HG03565 (cell line): Measurements from ENCODE around the gene SENP3.

Experiments used
- ATAC-seq: cut with Tn5 transposase; IDR thresholded peaks from one replicate; pipeline ENCODE4 v1.9.1; 2021; ENCODE audit warnings: mild to moderate bottlenecking, moderate library complexity; ENCODE audit not compliant: unreplicated experiment

SENP3 gene

DNA sequence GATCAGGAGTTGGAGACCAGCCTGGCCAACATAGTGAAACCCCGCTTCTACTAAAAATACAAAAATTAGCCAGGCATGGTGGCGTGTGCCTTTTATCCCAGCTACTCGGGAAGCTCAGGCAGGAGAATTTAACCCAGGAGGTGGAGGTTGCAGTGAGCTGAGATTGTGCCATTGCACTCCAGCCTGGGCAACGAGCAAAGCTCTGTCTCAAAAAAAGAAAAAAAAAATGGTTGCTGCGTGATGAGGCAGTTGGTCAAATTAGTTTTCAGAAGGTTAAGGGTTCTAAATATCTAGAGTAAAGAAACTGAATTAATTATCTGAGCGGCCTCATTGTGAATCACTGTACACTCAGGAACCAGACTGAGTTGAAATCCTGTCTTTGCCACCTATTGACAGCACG is 14.2 kb downstream of the SENP3 start:
- no peak for ATAC-seq

DNA sequence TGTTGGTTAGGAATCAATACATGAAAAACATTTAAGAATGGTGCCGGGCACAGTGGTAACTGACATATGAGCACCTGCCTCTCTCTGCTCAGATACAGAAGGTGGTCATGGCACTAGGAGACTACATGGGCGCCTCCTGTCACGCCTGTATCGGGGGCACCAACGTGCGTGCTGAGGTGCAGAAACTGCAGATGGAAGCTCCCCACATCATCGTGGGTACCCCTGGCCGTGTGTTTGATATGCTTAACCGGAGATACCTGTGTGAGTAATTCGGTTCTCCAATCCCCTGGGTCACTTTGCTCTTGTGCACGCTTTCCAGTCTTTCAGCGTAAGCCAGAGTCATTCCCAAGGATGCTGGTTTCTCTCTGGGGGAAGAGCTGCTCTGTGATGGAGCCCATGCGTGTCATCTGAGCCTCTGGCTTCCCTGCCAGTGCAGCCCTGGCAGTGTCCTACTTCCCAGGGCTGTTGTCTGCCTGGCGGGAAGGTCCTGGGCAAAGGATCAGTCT is 14.8 kb downstream of the SENP3 start:
- no peak for ATAC-seq

DNA sequence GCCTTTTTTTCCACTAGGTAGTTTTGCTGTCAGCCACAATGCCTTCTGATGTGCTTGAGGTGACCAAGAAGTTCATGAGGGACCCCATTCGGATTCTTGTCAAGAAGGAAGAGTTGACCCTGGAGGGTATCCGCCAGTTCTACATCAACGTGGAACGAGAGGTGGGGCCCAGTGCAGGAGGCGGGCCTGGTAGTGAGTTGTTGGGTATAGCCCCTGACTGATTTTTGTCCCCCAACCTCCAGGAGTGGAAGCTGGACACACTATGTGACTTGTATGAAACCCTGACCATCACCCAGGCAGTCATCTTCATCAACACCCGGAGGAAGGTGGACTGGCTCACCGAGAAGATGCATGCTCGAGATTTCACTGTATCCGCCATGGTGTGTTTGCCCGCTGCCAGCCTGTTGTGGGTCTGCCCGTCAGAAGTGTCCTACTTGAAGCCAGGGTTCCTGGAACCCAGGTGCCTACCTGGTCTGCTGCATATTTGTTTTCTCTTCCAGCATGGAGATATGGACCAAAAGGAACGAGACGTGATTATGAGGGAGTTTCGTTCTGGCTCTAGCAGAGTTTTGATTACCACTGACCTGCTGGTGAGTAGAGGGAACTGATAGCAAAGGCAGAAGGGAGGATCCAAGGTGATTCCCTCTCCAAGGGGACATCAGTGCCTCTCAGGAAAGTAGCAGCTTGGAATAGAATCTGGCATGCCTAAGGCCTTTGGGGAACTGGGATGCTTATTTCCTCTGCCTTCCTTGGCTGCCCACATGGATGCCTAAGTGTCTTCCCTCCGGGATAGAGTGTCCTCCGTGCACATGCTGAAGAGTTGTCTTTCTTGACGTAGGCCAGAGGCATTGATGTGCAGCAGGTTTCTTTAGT is 15.8 kb downstream of the SENP3 start:
- no peak for ATAC-seq

DNA sequence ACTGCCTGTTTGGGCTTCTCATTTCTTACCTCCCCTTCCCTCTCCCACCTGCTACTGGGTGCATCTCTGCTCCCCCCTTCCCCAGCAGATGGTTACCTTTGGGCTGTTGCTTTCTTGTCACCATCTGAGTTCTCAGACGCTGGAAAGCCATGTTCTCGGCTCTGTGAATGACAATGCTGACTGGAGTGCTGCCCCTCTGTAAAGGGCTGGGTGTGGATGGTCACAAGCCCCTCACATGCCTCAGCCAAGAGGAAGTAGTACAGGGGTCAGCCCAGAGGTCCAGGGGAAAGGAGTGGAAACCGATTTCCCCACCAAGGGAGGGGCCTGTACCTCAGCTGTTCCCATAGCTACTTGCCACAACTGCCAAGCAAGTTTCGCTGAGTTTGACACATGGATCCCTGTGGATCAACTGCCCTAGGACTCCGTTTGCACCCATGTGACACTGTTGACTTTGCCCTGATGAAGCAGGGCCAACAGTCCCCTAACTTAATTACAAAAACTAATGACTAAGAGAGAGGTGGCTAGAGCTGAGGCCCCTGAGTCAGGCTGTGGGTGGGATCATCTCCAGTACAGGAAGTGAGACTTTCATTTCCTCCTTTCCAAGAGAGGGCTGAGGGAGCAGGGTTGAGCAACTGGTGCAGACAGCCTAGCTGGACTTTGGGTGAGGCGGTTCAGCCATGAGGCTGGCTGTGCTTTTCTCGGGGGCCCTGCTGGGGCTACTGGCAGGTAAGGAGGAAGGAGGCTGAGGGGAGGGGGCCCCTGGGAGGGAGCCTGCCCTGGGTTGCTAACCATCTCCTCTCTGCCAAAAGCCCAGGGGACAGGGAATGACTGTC is 17.5 kb downstream of the SENP3 start, which contains the start of gene CD68:
TSS of gene CD68 (plus strand) at position 638 of the 833 bp plus-strand sequence. CDS start at position 678, 40 bp downstream.
- ATAC-seq, result no peak

DNA sequence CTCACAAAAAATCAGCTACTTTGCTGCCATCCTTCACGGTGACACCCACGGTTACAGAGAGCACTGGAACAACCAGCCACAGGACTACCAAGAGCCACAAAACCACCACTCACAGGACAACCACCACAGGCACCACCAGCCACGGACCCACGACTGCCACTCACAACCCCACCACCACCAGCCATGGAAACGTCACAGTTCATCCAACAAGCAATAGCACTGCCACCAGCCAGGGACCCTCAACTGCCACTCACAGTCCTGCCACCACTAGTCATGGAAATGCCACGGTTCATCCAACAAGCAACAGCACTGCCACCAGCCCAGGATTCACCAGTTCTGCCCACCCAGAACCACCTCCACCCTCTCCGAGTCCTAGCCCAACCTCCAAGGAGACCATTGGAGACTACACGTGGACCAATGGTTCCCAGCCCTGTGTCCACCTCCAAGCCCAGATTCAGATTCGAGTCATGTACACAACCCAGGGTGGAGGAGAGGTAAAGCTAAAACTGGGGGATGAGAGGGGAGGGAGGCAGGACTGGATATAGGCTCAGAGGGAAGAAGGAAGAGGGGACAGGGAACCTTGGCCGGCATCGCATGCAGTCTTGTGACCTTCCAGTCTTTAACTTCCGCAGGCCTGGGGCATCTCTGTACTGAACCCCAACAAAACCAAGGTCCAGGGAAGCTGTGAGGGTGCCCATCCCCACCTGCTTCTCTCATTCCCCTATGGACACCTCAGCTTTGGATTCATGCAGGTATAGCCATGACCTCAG is 18.3 kb downstream of the SENP3 start:
- ATAC-seq, result no peak

DNA sequence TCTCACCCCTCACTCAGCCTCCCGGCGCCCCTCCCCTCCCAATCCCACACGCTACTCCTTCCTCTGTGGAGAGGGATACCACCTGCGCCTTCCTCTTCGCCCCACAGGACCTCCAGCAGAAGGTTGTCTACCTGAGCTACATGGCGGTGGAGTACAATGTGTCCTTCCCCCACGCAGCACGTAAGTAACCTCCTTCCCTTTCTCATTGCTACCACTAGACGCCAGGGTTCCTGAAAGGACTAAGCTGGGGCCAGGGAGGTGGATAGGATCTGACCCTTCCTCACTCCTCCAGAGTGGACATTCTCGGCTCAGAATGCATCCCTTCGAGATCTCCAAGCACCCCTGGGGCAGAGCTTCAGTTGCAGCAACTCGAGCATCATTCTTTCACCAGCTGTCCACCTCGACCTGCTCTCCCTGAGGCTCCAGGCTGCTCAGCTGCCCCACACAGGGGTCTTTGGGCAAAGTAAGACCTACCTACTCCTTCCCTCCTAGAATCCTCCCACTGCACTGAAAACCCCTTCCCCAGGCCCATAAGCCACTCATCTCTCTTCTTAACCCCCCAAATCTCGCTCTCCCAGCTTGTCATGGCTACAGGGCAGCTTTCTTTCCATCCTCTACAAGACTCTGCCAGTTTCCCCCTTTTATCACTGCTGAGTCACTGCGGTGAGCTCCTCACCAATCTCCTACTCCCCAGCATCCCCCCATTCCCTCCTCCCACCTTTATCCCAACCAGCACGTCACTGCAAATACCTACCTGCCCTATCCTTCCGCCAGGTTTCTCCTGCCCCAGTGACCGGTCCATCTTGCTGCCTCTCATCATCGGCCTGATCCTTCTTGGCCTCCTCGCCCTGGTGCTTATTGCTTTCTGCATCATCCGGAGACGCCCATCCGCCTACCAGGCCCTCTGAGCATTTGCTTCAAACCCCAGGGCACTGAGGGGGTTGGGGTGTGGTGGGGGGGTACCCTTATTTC is 19.2 kb downstream of the SENP3 start:
- no peak for ATAC-seq

DNA sequence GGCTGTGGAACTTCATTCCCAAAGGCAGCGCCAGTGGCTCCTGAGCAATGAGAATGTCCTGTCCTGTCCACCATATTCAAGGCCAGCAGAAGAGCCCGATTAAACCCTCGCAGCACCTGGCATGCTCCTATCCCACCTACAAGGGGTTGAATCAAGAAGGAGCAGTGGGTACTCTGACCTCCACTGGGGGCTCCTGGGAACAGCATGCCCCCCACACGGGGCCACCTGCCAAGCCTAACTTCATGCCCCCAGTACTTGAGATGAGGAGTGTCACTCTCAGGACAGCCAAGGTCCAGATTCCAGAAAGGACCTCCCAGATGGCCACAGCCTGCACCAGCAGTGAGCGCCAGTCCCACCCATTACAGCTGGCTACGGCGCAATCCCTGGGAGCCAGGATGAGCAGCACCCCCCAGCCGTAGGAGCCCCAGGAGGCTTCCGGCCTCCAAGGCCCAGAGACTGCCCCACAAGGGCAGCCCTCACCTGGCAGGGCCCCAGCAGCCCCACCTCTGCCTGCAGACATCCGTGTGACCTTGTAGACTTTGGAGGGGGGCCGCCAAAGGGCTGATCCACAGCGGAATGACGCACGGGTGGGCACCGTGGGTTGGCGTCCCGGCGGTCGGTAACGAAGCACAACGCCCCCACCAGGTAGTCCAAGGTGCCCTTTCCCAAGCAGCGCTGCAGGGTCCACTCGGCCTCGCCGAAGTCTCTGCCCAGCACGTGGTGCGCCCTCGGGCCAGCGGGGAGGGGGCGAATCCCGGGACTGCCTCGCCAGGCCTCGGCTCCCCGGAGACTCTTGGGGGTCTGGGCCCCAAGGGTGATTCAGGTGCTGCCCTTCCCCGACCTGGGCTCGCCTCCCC is 20.9 kb downstream of the SENP3 start:
- ATAC-seq, result no peak

DNA sequence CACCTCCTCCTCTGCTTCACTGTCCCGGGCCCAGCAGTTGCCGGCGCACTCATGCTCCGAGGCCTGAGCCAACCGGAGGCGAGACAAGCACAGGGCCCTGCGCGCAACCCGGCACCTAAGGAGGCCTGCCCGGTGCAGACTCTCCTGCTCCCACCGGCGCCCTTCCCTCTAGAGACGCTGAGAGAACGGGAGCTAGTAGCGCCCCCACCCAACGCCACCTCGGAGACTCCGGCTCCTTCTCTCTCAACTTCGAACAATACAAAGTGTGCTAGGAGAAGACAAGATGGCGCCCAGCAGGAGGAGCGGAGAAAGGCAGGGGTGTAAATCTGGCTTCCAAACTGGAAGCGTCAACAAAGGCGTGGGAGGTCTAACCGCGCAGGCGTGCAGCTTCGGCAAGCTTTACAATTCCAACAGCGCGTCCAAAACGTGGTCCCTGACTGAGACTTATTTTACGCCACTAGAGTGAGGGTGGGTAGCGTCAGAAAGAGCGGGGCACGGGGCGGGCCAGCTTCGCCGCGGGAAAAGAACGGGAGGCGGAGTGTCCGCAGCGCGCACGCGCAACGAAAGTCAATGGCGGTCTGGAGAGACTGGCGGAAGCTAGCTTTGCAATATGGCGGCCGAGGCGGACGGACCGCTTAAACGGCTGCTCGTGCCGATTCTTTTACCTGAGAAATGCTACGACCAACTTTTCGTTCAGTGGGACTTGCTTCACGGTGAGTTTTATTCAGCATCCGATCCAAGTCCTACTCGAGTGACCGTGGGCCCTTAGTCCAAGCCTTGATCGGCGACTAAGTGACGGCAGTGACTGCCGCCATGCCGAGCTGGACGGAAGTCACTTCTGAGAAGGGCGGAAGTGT is 21.8 kb downstream of the SENP3 start, which contains the start of gene MPDU1:
TSS of gene MPDU1 (plus strand) at position 600 of the 857 bp plus-strand sequence. CDS start at position 611, 11 bp downstream.
- peak; percentile 46 for ATAC-seq

DNA sequence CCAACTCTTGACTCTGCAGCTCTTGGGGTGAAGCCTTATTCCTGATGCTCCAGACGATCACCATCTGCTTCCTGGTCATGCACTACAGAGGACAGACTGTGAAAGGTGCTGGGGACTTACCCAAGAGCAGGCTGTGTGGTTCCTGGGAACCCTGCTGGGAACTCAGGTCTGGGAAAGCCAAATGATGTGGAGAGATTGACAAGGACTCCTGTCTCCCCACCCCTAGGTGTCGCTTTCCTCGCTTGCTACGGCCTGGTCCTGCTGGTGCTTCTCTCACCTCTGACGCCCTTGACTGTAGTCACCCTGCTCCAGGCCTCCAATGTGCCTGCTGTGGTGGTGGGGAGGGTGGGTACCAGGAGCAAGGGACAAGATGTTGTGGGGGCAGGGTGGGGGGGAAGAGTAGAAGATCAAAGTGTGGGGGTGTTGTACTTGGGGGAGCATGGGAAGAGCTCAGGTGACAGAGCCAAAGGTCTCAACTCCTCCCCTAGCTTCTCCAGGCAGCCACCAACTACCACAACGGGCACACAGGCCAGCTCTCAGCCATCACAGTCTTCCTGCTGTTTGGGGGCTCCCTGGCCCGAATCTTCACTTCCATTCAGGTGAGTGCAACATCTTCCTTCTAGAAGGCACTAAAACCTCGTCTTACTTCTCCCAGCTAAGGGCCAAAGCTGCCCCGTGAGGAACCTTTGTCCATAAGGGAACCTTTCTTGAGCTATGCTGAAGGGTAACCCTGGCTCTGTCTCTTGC is 25.1 kb downstream of the SENP3 start:
- ATAC-seq, result no peak

DNA sequence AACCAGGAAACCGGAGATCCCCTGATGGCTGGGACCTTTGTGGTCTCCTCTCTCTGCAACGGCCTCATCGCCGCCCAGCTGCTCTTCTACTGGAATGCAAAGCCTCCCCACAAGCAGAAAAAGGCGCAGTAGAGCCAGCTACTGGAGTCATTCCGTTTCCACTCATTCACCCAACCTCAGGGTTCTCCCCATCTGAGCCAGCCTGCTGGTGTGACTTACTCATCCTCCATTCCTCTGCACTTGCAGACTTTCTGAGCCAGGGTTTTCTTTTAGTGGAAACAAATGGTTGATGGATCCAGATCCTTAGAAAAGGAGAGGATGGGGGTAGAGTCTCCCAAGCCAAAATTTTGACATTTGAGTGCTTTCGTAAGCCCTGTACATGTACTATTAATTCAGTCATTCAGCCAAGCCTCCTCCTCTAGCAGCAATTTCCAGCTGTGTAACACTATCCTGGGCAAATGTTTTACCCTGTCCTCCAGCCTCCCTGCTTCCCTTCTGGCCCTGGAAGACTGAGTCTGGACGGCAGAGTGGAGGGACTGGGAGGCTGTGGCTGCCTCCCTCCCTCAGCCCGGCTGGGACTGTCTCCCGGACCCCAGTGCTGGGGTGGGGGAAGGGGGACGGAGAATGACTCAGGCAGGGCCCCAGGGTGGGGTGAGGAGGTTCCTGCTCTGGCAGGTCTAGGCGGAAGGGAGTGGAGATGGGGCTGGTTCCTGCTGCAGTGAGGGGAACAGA is 25.9 kb downstream of the SENP3 start:
- ATAC-seq, result no peak

DNA sequence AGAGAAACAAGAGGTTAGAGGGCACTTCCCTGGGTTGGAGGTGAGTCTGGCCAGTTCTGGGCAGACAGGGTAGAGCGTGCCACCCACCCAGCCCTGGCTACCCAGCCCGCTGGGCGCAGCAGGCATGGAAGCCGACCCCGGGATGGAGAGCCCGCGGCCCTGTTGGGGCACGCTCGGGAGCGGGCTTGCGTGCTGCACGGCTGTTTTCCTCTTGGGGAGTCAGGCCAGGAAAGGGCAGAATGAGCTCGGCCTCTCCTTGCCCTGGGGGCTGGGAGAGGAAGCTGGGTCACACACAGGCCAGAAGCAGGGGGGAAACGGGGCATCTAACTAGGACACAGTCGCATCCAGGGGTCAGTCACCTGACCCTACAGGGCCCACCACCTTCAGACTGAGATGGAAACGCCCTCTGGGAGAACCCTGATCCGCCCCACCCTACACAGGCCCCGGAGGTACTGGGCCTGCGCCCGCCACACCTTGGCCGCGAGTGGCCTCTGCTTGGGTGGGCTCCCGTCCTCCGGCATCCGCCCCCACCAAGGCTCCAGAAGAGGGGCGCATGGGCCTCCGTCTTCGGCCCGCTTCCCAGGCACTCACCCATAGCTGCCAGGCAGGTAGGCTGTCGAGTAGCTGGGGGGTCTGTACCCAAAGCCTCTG is 27.0 kb downstream of the SENP3 start:
- no peak for ATAC-seq

DNA sequence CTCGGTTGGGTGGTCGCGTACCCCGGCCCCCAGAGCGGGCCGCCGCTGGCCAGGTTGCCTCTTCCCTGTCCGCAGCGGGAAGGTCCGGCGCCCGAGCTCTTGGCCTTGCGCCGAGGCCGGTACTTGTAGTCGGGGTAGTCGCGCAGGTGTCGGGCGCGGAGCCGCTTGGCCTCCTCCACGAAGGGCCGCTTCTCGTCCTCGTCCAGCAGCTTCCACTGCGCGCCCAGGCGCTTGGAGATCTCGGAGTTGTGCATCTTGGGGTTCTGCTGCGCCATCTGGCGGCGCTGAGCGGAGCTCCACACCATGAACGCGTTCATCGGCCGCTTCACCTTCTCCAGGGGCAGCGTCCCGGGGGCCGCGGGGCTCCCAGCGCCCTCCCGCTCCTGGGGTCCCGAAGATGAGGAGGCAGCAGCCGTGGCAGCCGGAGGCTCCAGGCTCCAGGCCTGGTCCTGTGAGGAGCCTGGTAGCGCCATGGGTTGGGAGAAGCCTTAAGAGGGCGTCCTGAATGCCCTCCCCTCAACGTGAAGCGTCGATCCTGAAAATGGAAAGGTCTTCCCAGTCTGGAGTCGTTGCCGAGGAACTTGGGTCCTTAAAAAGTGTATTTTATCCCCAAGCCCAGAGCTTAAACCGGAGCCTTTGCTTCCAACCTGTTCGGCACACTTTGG is 27.6 kb downstream of the SENP3 start:
- no peak for ATAC-seq

DNA sequence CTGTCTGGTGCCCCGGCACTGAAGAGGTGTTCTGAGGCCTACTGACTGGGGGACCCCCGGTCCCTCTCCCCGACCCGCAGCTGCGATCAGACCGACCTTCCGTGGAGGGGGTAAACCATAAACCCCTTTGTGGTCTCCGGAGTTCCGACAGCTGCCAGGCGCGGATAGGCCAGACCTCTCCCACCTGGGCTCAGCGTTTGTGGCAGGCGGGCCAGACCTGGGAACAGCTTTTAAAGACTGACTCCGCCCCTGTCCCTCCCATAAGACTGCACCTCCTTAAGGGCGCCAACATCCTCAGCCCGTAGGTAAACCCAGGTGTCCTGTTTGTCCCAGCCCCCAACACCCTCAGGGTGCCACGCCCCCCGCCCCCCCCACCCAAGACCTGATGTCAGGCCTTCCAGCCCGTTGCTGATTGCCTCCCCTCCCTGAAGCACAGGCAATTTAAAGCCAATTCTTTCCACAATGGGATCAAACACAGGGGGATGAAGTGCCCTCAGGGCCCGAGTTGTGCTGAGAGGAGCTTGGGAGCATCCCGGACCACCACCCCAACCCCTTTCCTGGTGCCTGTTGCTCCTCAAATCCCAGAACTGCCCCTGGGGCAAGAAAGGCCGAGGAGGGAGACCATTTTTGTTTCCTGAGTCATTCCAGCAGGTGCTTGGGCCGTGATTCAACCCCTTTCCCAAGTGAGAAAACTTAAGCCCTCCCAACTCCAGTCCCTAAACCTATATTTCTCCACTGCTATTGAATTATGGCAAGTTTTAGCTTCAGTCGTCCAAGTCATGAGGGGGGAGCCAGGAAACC is 28.4 kb downstream of the SENP3 start, which contains the start of gene SOX15:
TSS of gene SOX15 (minus strand) at position 204 of the 801 bp plus-strand sequence. CDS start 418 bp downstream, outside the sequence.
- ATAC-seq, result no peak

DNA sequence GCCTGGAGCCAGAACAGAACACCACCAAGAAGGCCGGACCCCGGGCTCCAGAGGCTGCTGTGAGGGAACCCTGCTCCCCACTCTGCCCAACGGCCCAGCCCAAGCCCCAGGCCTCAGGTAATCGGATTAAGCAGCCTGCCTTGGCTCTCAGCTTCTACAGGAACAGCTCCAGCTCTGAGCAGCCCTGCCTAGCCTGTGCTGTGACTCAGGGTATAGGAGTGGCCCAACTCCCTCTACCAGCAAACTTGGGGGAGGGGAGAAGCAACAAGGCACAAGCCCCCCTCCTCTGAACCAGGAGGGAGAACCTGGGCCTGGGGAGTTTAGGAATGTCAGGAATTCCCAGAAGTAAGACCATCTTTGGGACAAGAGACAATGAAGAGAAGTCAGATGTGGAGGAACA is 29.0 kb downstream of the SENP3 start:
- no peak for ATAC-seq
